Embryonic facial prominence (tissue), 1 donor: ENCODE measurements around the gene CCDC183.

Experiments
- DNase-seq: peaks from one replicate; pipeline ENCODE4 v3.0.0-alpha.2; 2016; ENCODE audit errors: extremely low spot score

Gene CCDC183

GRCh38 chr9:136849960-136850865 is 54.1 kb downstream of the CCDC183 start:
- DNase-seq = no peak

- DNase-seq = no peak
These were observed 55.0 kb downstream of the CCDC183 start for GRCh38 chr9:136850866-136851775.

DNA sequence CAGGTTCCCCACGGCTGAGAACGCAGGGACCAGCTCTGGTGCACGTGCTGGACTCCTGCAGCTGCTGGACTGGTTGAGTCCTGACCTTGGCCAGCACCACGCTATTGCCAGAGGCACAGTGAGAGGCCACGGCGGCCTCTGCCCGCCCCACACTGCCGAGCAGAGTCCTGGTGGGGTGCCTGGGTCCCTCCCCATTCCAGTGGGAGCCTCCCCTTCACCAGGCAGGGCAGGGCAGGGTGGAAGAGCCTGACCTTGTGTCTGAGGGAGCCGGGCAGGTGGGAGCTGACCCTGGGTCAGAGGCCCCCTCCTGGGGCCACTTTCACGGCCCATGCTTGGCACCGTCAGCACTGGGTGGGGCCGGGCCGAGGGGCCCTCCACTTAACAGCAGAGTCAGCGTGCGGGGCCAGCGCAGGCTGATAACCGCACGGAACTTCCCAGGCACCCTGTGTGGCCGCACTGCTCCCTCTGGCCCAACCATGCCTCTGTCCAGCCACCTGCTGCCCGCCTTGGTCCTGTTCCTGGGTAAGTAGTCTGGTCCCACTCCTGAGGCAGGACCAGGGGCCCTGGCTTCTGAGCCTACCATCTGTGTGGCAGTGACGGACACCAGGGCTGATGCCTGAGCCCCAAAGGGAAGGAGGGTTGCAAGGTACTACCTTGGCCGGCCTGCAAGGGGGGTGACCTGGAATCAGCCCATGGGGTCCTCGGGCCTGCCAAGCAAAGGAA is 56.0 kb downstream of the CCDC183 start, which contains the start of gene MAMDC4:
MAMDC4 (plus strand) TSS at position 406 of the 723 bp plus-strand sequence; CDS start at position 477, 71 bp downstream.
- DNase-seq = no peak

DNA sequence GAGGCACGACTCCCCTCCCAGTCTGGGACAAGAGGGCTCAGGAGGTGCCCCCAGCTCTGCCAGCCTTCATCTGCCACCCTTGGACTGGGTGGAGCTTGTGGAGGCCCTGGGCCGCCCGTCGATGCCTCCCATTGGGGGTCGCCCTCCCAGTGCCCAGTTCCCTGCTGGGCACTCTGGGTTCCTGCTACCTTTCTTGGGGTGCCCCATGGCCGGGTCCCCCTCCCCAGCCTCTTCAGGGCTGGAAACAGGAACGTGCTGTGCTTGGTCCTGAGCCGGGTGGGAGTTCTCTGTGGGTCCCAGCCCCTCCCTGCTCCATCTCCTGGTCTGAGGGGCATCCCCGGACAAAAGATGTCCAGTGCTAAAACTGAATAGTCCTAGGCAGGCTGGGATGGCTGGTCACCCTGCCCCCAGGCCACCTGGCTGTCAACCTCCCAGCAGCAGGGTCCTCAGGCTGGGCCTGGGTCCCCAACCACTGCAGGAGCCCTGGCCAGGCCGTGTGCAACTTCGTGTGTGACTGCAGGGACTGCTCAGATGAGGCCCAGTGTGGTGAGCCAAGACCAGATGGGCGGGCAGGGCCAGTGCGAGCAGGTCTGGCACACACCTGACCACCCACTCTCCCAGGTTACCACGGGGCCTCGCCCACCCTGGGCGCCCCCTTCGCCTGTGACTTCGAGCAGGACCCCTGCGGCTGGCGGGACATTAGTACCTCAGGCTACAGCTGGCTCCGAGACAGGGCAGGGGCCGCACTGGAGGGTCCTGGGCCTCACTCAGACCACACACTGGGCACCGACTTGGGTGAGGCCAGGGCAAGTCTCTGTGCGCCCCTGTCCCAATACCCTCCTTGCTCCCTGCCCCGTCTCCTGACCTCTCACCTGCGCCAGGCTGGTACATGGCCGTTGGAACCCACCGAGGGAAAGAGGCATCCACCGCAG is 56.8 kb downstream of the CCDC183 start:
- no peak for DNase-seq

DNA sequence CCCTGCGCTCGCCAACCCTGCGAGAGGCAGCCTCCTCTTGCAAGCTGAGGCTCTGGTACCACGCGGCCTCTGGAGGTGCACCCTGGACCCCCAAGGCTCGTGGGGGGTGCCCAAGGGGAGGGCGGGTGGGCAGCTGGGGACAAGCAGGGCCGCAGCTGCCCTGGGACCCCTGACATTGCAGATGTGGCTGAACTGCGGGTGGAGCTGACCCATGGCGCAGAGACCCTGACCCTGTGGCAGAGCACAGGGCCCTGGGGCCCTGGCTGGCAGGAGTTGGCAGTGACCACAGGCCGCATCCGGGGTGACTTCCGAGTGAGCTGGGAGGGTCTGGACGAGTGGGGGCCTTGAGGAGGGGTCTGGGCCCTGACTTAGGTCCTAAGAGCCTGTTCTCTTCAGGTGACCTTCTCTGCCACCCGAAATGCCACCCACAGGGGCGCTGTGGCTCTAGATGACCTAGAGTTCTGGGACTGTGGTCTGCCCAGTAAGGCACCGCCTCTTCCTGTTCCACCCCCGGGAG is 57.5 kb downstream of the CCDC183 start:
- DNase-seq = no peak

- DNase-seq = no peak
These were observed 58.1 kb downstream of the CCDC183 start for GRCh38 chr9:136854113-136854841.

DNA sequence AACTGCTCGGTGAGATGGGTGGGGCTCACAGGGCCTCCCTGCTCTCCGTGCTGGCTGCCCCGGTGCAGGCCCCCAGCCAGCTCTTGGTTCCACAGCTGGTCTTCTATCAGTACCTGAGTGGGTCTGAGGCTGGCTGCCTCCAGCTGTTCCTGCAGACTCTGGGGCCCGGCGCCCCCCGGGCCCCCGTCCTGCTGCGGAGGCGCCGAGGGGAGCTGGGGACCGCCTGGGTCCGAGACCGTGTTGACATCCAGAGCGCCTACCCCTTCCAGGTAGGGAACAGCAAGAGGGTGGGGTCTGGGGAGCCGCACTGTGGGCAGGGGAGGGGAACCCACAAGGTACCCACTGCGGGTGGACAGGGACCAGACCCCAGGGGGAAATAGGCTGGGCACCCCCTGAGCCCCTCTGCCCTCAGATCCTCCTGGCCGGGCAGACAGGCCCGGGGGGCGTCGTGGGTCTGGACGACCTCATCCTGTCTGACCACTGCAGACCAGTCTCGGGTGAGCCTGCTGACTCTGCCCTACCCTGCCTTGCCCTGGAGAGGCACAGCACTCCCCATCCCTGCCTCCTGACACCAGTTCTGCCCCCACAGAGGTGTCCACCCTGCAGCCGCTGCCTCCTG is 58.8 kb downstream of the CCDC183 start:
- DNase-seq = no peak

- no peak for DNase-seq
These were observed 59.4 kb downstream of the CCDC183 start for GRCh38 chr9:136855461-136856078.

DNA sequence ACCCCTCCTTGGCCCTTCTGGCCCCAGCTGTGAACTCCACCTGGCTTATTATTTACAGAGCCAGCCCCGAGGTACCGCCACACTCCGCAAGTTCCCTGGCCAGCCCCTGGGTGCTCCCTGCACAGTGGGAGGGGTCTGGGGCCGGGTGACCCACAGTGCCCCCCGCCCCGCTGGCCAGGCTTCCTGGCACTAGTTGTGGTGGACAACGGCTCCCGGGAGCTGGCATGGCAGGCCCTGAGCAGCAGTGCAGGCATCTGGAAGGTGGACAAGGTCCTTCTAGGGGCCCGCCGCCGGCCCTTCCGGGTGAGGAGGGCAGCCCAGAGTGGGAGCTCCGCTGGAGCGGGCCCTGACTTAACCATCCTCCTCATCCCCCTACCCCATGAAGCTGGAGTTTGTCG is 59.9 kb downstream of the CCDC183 start:
- DNase-seq = no peak

GRCh38 chr9:136856541-136857141 is 60.5 kb downstream of the CCDC183 start:
- no peak for DNase-seq

DNA sequence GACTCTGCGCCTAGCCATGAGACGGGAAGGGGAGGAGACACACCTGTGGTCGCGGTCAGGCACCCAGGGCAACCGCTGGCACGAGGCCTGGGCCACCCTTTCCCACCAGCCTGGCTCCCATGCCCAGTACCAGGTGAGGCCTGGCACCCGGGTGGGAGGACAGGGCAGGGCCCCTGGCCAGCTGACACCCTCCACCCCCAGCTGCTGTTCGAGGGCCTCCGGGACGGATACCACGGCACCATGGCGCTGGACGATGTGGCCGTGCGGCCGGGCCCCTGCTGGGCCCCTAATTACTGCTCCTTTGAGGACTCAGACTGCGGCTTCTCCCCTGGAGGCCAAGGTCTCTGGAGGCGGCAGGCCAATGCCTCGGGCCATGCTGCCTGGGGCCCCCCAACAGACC is 61.0 kb downstream of the CCDC183 start:
- no peak for DNase-seq
